MM.1S (cell line): ENCODE measurements around the gene GCK.

Experiments
- CTCF ChIP-seq: fragments of 300-600 bp; sonication (generic); IDR thresholded peaks from 2 replicates; pipeline ENCODE4 v1.5.1; 2016; ENCODE audit warnings: antibody characterized with exemption, low read length, mixed read lengths
- EZH2 ChIP-seq: fragments of 300-600 bp; sonication (generic); optimal IDR thresholded peaks from 2 replicates; pipeline ENCODE3; 2017; ENCODE audit warnings: low read depth, mild to moderate bottlenecking, antibody characterized with exemption, low read length, mixed read lengths

- no peak for TF ChIP-seq CTCF
- no peak for TF ChIP-seq EZH2
Measured at GRCh38 chr7:44154703-44155102, 34.5 kb downstream of the GCK start.
